ENCODE measurements around the gene USO1.

DNA sequence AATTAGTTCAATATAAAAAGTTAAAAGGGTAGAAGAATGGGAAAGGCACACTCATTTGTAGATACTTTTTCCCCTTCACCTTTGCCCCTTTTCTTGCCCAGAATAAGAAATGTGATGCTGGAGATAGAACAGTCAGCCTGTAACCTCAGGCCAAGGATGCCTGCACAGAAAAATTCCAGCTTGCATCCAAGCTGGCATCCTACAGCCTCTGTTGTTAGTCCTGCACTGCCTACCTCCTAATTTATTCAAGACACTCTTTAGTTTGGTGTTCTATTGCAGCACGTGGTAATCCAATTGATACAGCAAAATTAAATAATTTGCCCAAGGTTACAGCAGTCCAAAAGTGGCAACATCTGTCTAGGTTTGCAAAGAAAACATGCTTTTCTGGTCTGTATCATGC is 9.7 kb upstream of the USO1 start:
- TF ChIP-seq, protein P1, sequence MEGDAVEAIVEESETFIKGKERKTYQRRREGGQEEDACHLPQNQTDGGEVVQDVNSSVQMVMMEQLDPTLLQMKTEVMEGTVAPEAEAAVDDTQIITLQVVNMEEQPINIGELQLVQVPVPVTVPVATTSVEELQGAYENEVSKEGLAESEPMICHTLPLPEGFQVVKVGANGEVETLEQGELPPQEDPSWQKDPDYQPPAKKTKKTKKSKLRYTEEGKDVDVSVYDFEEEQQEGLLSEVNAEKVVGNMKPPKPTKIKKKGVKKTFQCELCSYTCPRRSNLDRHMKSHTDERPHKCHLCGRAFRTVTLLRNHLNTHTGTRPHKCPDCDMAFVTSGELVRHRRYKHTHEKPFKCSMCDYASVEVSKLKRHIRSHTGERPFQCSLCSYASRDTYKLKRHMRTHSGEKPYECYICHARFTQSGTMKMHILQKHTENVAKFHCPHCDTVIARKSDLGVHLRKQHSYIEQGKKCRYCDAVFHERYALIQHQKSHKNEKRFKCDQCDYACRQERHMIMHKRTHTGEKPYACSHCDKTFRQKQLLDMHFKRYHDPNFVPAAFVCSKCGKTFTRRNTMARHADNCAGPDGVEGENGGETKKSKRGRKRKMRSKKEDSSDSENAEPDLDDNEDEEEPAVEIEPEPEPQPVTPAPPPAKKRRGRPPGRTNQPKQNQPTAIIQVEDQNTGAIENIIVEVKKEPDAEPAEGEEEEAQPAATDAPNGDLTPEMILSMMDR (IDR thresholded peaks at IDR 0.05) = no peak
- TF ChIP-seq EZH2phosphoT487 (IDR thresholded peaks at IDR 0.05) = no peak

All from neural progenitor cell (in vitro differentiated cells).